Measurements from ENCODE around the gene CSPG4. TPM values are rescaled to one million over a fixed set of nuclear protein-coding genes. Genes with fewer than 3 reads are reported as not detected.

The CSPG4 gene
- total and polyA plus RNA-seq, 2 of the 13 experiments (the other 11 are each of a cell fraction or from before 2014, with no cell fraction given) = 0.01 to 0.04 TPM

DNA sequence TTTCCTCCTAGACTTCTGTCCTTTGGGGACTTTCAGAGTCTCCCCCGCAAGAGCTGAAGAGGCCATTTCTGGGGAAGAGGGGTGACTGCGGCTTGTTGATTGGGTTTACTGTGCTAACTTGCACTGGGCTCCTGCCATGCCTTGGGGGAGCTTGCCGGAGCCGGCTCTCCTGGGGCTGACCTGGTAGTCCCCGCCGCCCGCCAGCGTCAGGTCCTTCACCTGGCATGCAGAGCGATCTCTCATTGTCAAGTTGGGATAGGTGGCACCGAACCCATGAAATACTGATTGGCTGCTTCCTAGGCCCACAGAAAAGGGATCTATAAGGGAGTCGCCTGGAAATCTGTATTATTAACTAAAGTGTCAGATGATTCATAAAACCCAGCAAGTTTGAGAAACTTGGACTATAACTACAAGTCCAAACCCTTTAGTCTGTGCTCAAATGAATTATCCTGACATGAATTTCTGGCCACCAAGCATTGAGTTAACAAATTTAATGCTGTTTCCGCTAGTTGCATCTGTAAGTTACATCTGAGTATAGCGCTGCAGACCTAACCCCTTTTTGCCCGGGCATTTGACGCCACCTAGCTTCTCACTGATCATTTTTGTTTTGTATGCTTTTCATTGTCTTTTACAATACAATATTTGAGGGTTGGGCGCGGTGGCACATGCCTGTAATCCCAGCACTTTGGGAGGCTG, 72.0 kb downstream of the CSPG4 start (continued):
- TF ChIP-seq, protein P1, sequence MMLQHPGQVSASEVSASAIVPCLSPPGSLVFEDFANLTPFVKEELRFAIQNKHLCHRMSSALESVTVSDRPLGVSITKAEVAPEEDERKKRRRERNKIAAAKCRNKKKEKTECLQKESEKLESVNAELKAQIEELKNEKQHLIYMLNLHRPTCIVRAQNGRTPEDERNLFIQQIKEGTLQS (CRISPR knock-in tag; IDR thresholded peaks at IDR 0.05) = no peak
- TF ChIP-seq ZNF850 (CRISPR knock-in tag; conservative IDR thresholded peaks at IDR 0.05) (no peak), KMT2B (CRISPR knock-in tag; IDR thresholded peaks at IDR 0.05) (no peak), POLR2AphosphoS5 (IDR thresholded peaks at IDR 0.05; ENCODE audit: low read depth, low read length) (no peak), ZBTB26 (CRISPR knock-in tag; IDR thresholded peaks at IDR 0.05; ENCODE audit: borderline replicate concordance) (no peak), SYNCRIP (IDR thresholded peaks at IDR 0.05; ENCODE audit: insufficient read depth, low read depth, low read length) (no peak), ATRX (CRISPR knock-in tag; IDR thresholded peaks at IDR 0.05; ENCODE audit: borderline replicate concordance) (no peak), ZNF652 (CRISPR knock-in tag; IDR thresholded peaks at IDR 0.05; ENCODE audit: borderline replicate concordance, low read depth) (peak; percentile 62), IKZF1 (IDR thresholded peaks at IDR 0.05) (no peak), ZSCAN5A (CRISPR knock-in tag; IDR thresholded peaks at IDR 0.05; ENCODE audit: borderline replicate concordance) (no peak), AGO1 (IDR thresholded peaks at IDR 0.05; ENCODE audit: low read depth, low read length, poor library complexity, severe bottlenecking) (no peak), ZNF615 (CRISPR knock-in tag; IDR thresholded peaks at IDR 0.05; ENCODE audit: borderline replicate concordance) (no peak), DMTF1 (CRISPR knock-in tag; IDR thresholded peaks at IDR 0.05) (no peak), ZNF460 (CRISPR knock-in tag; IDR thresholded peaks at IDR 0.05; ENCODE audit: borderline replicate concordance) (no peak), ZNF780A (CRISPR knock-in tag; IDR thresholded peaks at IDR 0.05) (no peak), SIN3B (IDR thresholded peaks at IDR 0.05; ENCODE audit: low read length) (no peak; the same call in 1 of the 2 replicates), BRF2 (CRISPR knock-in tag; IDR thresholded peaks at IDR 0.05) (no peak)
- TF ChIP-seq, protein P2, sequence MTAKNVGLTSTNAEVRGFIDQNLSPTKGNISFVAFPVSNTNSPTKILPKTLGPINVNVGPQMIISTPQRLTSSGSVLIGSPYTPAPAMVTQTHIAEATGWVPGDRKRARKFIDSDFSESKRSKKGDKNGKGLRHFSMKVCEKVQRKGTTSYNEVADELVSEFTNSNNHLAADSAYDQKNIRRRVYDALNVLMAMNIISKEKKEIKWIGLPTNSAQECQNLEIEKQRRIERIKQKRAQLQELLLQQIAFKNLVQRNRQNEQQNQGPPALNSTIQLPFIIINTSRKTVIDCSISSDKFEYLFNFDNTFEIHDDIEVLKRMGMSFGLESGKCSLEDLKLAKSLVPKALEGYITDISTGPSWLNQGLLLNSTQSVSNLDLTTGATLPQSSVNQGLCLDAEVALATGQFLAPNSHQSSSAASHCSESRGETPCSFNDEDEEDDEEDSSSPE (CRISPR knock-in tag; IDR thresholded peaks at IDR 0.05) = no peak
- TF ChIP-seq, protein P3, sequence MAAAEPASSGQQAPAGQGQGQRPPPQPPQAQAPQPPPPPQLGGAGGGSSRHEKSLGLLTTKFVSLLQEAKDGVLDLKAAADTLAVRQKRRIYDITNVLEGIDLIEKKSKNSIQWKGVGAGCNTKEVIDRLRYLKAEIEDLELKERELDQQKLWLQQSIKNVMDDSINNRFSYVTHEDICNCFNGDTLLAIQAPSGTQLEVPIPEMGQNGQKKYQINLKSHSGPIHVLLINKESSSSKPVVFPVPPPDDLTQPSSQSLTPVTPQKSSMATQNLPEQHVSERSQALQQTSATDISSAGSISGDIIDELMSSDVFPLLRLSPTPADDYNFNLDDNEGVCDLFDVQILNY (CRISPR knock-in tag; conservative IDR thresholded peaks at IDR 0.05) = no peak

Measured in HepG2 (cell line).